MG63 (cell line): ENCODE results near the gene NOXA1. TPM values are rescaled to one million over a fixed set of nuclear protein-coding genes. Genes with fewer than 3 reads are reported as not detected.

ENCODE experiments used
- DNase-seq: peaks from one replicate; pipeline ENCODE4 v3.0.0-alpha.2; 2020
- H3K27me3 ChIP-seq: fragments of 250-450 bp; sonication (Bioruptor Pico); 2 replicates; pipeline ENCODE4 v1.5.1; 2020; ENCODE audit warnings: mild to moderate bottlenecking, moderate library complexity
- H3K36me3 ChIP-seq: fragments of 250-450 bp; sonication (Bioruptor Pico); 2 replicates; pipeline ENCODE4 v1.5.1; 2020; ENCODE audit warnings: mild to moderate bottlenecking, moderate library complexity
- H3K4me3 ChIP-seq: fragments of 250-450 bp; sonication (Bioruptor Pico); 2 replicates; pipeline ENCODE4 v1.5.1; 2020; ENCODE audit warnings: mild to moderate bottlenecking, moderate library complexity
- H3K9me3 ChIP-seq: fragments of 250-450 bp; sonication (Bioruptor Pico); 2 replicates; pipeline ENCODE4 v1.5.1; 2020; ENCODE audit warnings: mild to moderate bottlenecking, moderate library complexity
- total RNA-seq: library from RNA; depleted of rRNA; stranded (reverse); fragments of >200 nt; shearing (Covaris generic); gene quantifications from 2 replicates; pipeline ENCODE4 v1.2.3, GENCODE V29; 2014; ENCODE audit warnings: low replicate concordance; rRNA removed

Gene NOXA1
- total RNA-seq, 1 experiment from 2014 or later, result not detected

DNA sequence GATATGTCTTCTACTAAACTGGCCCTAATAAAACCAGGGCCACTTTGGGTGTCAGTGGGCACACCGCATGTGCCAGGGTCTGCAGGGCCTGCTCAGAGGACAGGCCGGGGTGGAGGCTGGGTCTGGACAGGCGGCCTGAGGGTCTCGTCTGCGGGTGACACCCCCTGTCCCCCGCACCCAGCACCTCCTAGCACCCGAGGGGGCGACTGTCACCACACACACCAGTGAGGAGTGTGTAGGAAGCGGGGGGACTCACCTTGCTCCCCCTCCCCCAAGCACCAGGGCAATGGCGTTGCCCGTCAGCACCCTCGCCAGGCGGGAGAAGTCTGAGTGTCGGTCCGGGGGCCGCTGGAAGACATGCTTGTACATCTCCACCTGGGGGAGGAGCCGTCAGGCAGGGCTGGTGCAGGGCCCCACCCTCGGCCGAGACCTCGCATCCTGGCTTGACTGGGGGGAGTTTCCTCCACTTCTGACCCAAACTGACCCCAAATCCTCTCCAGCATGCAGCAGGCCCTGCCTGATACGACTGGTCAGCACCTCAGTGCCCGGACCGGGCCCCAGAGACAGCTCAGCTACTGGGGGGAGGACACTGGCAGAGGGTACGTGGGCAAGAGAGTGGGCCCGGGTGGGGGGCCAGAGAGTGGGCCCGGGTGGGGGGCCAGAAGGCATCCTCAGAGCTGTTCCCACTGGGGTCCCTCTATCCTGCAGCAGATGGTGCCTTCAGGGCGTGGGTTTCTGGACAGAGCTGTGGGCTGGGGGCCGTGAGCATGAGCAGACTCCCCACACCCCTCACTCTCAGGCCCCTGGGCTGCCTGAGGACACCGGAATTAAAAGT, 54.8 kb downstream of the NOXA1 start:
- Histone ChIP-seq H3K4me3 (no peak overlapping the region), H3K36me3 (no peaks in the 10 kb centered on the region), H3K9me3 (peaks cover 4% of the 10 kb centered on the region; the same call in 1 of the 2 replicates), H3K27me3 (no peaks in the 10 kb centered on the region)
- no peak for DNase-seq

DNA sequence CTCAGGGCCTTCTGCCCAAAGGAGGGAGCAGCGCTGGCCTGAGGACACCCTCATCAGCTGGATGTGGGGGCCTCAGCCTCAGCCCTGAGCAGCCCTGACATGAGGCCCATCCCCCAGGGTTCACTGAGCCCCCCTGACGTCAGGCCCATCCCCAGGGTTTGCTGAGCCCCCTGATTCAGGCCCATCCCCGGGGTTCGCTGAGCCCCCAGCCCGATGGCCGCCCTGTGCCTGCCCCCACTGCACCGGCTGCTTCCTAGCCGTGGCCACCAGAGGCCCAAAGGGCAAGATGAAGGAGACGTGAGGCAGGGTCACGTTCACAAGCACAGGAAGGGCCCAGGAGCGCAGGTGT, 55.4 kb downstream of the NOXA1 start:
- Histone ChIP-seq H3K36me3 (no peaks in the 10 kb centered on the region), H3K9me3 (peaks cover 4% of the 10 kb centered on the region; the same call in 1 of the 2 replicates), H3K4me3 (no peak overlapping the region), H3K27me3 (no peaks in the 10 kb centered on the region)
- no peak for DNase-seq

DNA sequence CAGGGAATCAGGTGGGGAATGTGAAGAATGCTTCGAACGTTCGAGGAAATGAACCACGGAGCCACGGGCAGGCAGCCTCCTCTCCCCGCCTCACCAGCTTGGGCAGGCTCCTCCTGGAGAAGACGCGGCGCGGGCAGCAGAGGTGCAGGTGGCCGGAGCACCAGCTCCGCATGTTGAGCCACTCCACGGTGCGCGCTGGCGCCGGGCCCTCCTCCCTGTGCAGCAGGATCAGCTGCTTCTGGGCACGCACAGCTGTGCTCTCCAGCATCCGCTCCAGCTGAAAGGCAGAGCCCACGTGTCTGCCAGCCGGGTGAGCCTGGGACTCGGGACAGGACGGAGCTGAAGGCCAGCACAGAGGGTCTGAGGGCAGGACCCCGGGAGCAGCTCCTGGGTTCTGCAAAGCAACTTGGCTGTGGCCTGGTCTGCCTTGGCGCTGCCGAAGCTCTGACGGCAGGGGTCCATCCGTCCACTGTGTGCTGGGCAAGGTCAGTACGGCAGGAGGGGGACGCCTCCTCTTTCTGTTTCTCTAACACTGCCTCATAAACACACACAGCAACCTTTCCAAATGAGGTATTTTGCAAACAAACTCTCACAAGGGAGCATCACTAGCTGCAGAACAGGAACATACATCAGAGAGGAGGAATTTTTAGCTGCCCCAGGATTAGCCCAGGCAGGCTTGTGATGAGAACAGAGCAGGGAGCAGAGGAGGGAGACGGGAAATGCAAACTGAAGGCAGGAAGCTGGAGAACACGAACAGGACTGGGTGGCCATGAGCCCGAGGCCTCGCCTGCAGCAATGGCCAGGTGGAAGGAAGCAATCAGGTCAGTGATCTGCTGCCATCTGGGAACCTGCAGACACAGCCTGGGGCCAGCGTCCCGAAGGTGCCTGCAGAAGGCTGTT, 56.0 kb downstream of the NOXA1 start:
- Histone ChIP-seq H3K4me3 (no peak overlapping the region), H3K36me3 (no peaks in the 10 kb centered on the region), H3K27me3 (no peaks in the 10 kb centered on the region), H3K9me3 (peaks cover 4% of the 10 kb centered on the region; the same call in 1 of the 2 replicates)
- no peak for DNase-seq

DNA sequence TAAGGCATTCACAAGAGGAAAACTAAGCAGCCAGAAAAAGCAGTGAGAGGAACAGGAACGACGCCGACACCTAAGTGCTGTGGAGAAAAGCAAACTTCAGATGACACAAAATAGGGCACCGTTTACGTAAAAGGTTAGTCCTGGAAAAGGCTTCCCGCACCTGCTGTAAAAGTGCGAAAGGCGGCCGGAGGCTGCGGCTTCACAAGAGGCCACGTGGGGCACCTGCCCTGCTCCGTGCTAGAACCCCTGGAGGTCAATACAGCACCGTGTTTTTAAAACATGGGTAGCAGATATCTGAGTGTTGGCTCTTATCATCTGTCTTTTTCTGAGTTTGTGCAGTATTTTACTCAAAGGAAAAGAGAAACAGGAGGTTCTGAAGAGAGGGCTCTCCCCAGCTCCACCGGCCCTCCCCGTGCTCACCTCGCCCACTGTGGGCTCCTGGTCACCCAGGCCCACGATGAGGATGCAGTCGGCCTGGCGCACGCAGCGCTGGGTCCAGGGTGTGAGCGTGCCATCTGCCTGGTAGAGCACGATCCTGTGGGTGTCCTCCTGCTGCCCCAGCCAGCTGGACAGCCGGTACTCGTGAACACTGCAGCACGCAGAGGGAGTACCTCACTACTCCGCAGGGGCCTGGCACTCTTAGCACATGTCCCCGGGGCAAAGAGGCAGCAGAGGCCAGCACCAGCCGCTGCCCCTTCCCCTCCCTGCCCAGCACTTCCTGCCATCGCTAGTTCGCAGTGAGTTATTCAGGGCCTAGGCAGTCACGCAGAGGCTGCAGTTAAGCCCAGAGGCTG, 56.9 kb downstream of the NOXA1 start:
- no peak overlapping the region for H3K4me3 ChIP-seq
- no peaks in the 10 kb centered on the region for H3K27me3 ChIP-seq
- DNase-seq, result no peak
- peaks cover 4% of the 10 kb centered on the region; the same call in 1 of the 2 replicates for H3K9me3 ChIP-seq
- H3K36me3 ChIP-seq, result no peaks in the 10 kb centered on the region

DNA sequence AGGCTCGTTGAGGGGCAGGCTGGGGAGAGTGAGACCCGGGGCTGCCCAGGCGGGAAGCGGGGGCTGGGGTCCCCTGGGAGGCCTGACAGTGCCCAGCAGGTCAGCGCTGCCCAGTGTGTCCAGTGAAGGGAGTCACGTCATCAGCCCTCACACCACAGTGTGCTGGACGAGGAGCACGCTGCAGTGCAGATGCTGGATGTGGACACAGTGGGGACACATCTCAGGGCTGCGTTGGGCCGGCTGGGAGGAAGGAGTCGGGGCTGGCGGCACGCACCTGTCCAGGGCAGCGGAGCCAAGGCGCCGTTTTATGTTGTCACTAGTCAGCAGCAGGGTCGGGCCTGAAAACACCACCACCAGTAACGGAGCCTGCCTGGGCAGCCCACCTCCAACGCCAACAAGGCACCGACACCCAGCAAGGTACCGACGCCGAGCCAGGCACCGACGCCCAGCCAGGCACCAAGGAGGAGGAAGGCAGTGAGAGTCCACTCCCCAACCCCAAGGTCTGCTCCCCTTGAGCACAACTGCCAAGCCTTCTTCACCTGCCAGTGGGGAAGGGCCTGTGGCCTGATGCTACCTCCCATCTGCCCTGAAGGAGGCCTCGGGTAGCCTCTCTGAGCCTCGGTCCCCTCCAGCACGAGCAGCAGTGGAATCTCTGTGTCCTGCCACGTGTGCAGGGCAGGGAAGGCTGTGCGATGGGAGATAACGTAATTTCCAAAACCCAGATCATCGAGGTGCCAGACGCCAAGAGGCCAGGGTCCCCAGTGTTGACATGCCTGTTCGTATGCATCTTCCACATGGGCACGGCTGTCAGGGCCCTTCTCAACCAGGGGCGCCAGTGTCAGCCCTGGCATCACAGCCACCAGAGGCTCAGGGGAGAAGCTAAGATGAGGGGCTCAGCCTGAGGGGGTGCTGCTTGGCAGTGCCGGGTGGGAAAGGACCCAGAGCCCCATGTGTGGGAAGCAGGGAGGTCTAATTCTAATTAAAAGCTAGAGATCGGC, 57.8 kb downstream of the NOXA1 start:
- Histone ChIP-seq H3K4me3 (no peak overlapping the region), H3K9me3 (no peaks in the 10 kb centered on the region), H3K36me3 (no peaks in the 10 kb centered on the region), H3K27me3 (no peaks in the 10 kb centered on the region)
- DNase-seq, result no peak

DNA sequence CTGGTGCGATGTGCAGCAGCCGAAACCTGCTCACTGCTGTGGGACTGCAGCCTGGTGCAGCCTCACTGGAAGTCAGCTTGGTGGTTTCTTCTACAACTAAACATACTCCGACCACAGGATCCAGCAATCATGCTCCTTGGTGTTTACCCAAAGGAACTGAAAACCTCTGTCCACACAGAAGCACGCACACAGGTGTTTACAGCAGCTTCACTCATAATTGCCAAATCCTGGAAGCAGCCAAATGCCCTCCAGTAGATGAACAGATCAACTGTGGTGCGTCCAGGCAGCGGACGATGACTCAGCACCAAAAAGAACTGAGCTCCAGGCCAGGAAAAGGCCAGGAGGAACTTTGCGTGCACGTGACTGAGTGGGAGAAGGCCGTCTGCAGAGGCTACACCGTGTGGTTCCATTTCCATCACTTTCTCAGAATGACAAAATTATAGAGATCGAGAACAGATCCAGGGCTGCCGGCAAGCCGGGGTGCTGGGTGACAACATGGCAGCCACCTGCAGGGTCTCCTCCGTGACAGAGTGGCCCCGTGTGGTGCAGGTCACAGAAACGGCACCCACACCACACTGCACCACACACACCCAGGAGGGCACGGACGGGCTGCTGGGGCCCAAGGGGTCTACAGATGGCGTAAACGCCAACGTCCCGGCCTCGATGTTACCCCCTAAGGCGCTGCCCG, 59.0 kb downstream of the NOXA1 start:
- Histone ChIP-seq H3K9me3 (no peaks in the 10 kb centered on the region), H3K36me3 (no peaks in the 10 kb centered on the region), H3K27me3 (no peaks in the 10 kb centered on the region), H3K4me3 (no peak overlapping the region)
- DNase-seq, result peak; percentile 90

Other genes starting within 250 kb of the NOXA1 start
- 31.1 and 34.6 TPM in 2 replicates for gene ANAPC2, start 234.8 kb upstream of the NOXA1 start, total RNA-seq
- 161 and 267 TPM in 2 replicates for gene SSNA1, start 234.7 kb upstream of the NOXA1 start, total RNA-seq
- 6.2 and 12.0 TPM in 2 replicates for gene TPRN, start 222.7 kb upstream of the NOXA1 start, total RNA-seq
- gene TMEM203, start 217.7 kb upstream of the NOXA1 start, total RNA-seq, result 33.5 and 61.7 TPM in 2 replicates
- 2.0 and 5.7 TPM in 2 replicates for gene NDOR1, start 217.7 kb upstream of the NOXA1 start, total RNA-seq
- gene RNF208, start 201.2 kb upstream of the NOXA1 start, total RNA-seq, result not detected in 2 replicates
- gene CYSRT1, start 198.2 kb upstream of the NOXA1 start, total RNA-seq, result 0.89 and 1.5 TPM in 2 replicates
- not detected in 2 replicates for gene RNF224, start 195.9 kb upstream of the NOXA1 start, total RNA-seq
- not detected in 2 replicates for gene SLC34A3, start 192.5 kb upstream of the NOXA1 start, total RNA-seq
- 577 and 829 TPM in 2 replicates for gene TUBB4B, start 182.1 kb upstream of the NOXA1 start, total RNA-seq
- gene STPG3, start 172.1 kb upstream of the NOXA1 start, total RNA-seq, result not detected in 2 replicates
- gene NELFB, start 168.1 kb upstream of the NOXA1 start, total RNA-seq, result 56.3 and 75.6 TPM in 2 replicates
- gene TOR4A, start 145.7 kb upstream of the NOXA1 start, total RNA-seq, result 2.3 and 2.9 TPM in 2 replicates
- 0.16 TPM in 1 of 2 replicates, not detected in the other for gene NRARP, start 121.1 kb upstream of the NOXA1 start, total RNA-seq
- 1.2 TPM in 2 replicates for gene EXD3, start 231 bp upstream of the NOXA1 start, total RNA-seq
- gene ENTPD8, start 18.0 kb downstream of the NOXA1 start, total RNA-seq, result not detected in 2 replicates
- 21.7 and 29.1 TPM in 2 replicates for gene NSMF, start 35.9 kb downstream of the NOXA1 start, total RNA-seq
- not detected in 2 replicates for gene PNPLA7, start 127.0 kb downstream of the NOXA1 start, total RNA-seq
- 57.4 and 62.2 TPM in 2 replicates for gene MRPL41, start 128.5 kb downstream of the NOXA1 start, total RNA-seq
- 28.8 and 69.1 TPM in 2 replicates for gene DPH7, start 155.5 kb downstream of the NOXA1 start, total RNA-seq
- gene ZMYND19, start 167.1 kb downstream of the NOXA1 start, total RNA-seq, result 19.0 and 33.8 TPM in 2 replicates
- 11.9 and 36.0 TPM in 2 replicates for gene ARRDC1, start 182.3 kb downstream of the NOXA1 start, total RNA-seq
- gene EHMT1, start 195.6 kb downstream of the NOXA1 start, total RNA-seq, result 64.5 and 157 TPM in 2 replicates